ENCODE measurements around the gene MALT1.
A peak's percentile ranks its signal among the peaks of the same experiment; 100 is the strongest.
"Not testable (repeated sequence)": the region's sequence is repeated elsewhere in the genome, so short reads cannot be mapped to it uniquely, and the experiment has no call there.

The MALT1 gene

GRCh38 chr18:58732471-58732870, 61.2 kb downstream of the MALT1 start:
- no peak for DNase-seq (ENCODE audit: low spot score)

GRCh38 chr18:58733866-58734265, 62.6 kb downstream of the MALT1 start:
- DNase-seq (ENCODE audit: low spot score), result no peak

- DNase-seq (ENCODE audit: low spot score), result no peak
Observed at GRCh38 chr18:58738322-58738721, 67.1 kb downstream of the MALT1 start.

- no peak for DNase-seq (ENCODE audit: low spot score)
Observed at GRCh38 chr18:58745914-58746313, 74.6 kb downstream of the MALT1 start.

- no peak for DNase-seq (ENCODE audit: low spot score)
Observed at GRCh38 chr18:58748899-58749595, 77.8 kb downstream of the MALT1 start.

GRCh38 chr18:58753976-58754375, 82.7 kb downstream of the MALT1 start:
- no peak for DNase-seq (ENCODE audit: low spot score)

- DNase-seq (ENCODE audit: low spot score), result no peak
Observed at GRCh38 chr18:58754544-58755068, 83.3 kb downstream of the MALT1 start.

- DNase-seq (ENCODE audit: low spot score), result no peak
Observed at GRCh38 chr18:58755304-58756010, 84.2 kb downstream of the MALT1 start.

- no peak for DNase-seq (ENCODE audit: low spot score)
Observed at GRCh38 chr18:58756148-58756547, 84.9 kb downstream of the MALT1 start.

GRCh38 chr18:58756596-58757240, 85.5 kb downstream of the MALT1 start:
- no peak for DNase-seq (ENCODE audit: low spot score)

- DNase-seq (ENCODE audit: low spot score), result not testable (repeated sequence)
Observed at GRCh38 chr18:58757351-58757750, 86.1 kb downstream of the MALT1 start.

- no peak for DNase-seq (ENCODE audit: low spot score)
Observed at GRCh38 chr18:58758046-58758445, 86.8 kb downstream of the MALT1 start.

- no peak for DNase-seq (ENCODE audit: low spot score)
Observed at GRCh38 chr18:58758606-58759005, 87.3 kb downstream of the MALT1 start.

GRCh38 chr18:58761241-58761969, 90.1 kb downstream of the MALT1 start:
- DNase-seq (ENCODE audit: low spot score), result no peak

- no peak for DNase-seq (ENCODE audit: low spot score)
Observed at GRCh38 chr18:58761970-58762780, 90.9 kb downstream of the MALT1 start.

GRCh38 chr18:58762781-58763171, 91.5 kb downstream of the MALT1 start:
- no peak for DNase-seq (ENCODE audit: low spot score)

GRCh38 chr18:58766164-58766563, 94.9 kb downstream of the MALT1 start:
- no peak for DNase-seq (ENCODE audit: low spot score)

GRCh38 chr18:58766946-58767345, 95.7 kb downstream of the MALT1 start:
- no peak for DNase-seq (ENCODE audit: low spot score)

GRCh38 chr18:58768293-58768974, 97.2 kb downstream of the MALT1 start:
- DNase-seq (ENCODE audit: low spot score), result peak; percentile 90

- DNase-seq (ENCODE audit: low spot score), result no peak
Observed at GRCh38 chr18:58769321-58769720, 98.1 kb downstream of the MALT1 start.

GRCh38 chr18:58770601-58771000, 99.3 kb downstream of the MALT1 start:
- no peak for DNase-seq (ENCODE audit: low spot score)

All from iPS-NIHi11 (cell line).